ENCODE results near the gene PLEKHD1.

Gene PLEKHD1

DNA sequence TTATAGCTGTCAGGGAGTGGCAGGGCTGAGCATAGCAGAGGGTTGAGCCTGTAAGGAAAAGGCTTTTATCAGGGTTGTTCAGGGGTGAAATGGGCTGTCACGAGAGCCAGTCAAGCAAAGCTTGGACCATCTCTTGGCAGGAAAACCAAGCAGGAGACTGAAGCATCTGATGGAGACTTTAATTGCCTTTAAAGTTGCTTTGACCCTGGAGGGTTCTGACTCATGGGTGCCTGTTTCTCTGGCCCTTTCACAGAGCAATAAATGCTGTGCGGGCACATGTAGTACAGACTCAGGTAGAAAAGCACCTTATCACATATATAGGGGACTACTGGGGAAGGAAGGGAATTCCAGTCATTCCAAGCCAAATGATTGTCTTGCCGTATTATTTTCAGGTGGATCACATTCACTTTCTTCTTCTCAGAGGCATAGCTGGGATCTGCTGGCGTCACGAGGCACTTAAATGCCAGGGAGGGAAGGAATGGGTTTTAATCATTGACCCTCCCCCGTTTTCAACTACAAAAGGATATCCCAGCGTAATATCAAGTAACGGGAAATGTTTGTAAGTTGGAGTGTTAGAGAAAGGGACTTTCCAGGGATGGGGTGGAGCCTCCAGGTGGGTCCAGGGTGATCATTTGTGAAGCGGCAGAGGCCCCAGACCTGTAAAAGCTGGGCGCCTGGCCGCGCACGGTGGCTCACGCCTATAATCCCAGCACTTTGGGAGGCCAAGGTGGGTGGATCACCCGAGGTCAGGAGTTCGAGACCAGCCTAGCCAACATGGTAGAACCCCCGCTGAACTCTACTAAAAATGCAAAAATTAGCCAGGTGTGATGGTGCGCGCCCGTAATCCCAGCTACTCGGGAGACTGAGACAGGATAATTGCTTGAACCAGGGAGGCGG, 34.9 kb downstream of the PLEKHD1 start:
- no peak for DNase-seq

- DNase-seq, result no peak
These were observed 37.5 kb downstream of the PLEKHD1 start for GRCh38 chr14:69522026-69522425.

DNA sequence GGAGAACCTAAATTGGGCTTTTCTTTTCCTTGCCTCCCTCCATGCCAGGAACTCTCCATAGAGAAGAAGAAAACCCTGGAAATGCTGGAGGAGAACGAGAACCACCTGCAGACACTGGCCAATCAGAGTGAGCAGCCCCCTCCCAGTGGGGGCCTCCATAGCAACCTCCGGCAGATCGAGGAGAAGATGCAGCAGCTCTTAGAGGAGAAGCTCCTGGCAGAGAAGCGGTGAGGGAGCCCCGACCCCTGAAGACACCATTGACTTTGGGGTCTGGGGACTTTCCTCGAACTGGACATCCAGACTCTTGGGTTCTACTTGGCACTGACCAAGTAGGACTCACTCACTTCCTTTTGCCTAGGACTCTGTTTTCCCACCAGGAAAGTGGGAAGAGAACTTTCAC, 41.4 kb downstream of the PLEKHD1 start:
- no peak for DNase-seq

DNA sequence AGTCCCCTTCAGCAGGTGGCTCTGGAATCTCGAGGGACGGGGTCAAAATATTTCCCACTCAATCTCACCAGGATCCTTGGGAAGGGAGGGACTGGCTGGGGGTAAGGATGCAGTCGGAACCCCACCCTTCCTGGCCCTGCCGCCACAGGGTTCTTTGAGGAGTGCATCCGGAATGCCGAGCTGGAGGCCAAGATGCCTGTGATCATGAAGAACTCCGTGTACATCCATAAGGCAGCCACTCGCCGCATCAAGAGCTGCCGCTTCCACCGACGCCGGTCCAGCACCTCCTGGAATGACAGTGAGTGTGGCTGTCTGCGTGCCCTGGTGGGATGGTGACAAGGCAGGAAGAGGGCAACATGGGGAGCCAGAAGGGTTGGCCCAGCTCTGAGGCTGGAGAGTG, 43.1 kb downstream of the PLEKHD1 start:
- DNase-seq, result no peak

- no peak for DNase-seq
These were observed 43.6 kb downstream of the PLEKHD1 start for GRCh38 chr14:69528143-69528542.

GRCh38 chr14:69528930-69529329, 44.4 kb downstream of the PLEKHD1 start:
- no peak for DNase-seq

- DNase-seq, result no peak
These were observed 45.0 kb downstream of the PLEKHD1 start for GRCh38 chr14:69529563-69529962.

DNA sequence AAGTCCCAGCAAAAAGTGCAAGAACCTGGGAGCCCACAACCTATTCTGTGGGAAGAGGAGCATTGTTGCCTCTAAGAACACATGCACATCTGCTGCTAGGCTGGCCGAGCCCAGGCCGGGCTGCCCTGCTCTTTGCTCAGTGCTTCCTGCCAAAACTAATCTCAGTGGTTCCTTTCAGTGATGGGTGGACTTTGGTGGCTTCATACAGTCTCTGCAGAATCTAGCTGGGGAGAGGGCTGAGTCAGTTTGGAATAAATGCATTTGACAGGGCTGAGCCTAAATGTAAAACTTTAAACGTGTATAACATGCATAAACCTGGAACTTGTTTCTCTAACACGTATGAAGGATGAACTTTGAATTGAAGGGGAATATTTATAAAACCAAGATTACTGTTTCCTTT, 45.6 kb downstream of the PLEKHD1 start:
- no peak for DNase-seq

DNA sequence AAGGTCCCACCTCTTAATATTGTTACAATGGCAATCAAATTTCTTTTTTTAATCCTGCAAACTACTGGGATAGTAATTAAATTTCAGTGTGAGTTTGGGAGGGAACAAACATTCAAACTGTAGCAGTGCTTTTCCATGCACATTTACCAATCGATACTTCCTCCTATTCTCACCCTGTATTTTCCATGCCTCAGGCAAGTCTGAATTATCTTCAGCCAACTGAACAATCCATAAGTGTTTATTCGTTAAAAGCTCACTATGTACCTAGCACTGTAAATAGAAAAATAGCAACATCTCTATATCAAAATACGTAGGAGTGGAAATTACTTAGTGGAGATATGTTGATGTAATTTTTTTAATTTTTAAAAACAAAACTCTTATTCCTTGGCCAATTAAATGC, 46.6 kb downstream of the PLEKHD1 start:
- no peak for DNase-seq

- no peak for DNase-seq
These were observed 48.2 kb downstream of the PLEKHD1 start for GRCh38 chr14:69532561-69533340.

DNA sequence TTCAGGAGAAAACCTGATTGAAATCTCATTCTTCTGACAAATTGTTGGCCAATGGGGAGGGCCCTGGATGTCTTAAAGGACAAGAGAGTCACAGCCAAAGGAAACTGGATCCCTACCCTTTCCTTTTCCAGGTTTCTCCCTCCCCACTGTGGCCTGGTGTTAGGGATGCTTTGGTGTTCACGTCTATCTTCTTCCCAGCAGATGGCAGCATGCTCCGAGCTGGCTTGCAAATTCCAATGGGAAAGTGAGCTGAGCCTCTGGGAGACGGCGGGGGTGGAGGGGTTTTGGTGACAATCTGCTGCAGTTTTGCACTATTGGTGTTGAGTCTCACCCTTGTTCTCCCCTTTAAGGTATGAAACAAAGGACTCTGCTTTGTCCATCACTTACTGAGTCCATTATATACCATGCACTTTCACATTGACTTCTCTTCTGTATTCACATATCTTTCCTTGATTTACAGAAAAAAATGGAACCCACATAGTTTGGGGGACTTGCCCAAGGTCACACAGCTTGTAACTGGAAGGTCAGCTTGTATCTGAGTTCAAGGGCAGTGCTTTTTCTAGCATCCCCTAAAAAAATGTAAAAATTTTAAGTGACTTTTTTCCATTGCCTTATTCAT, 50.8 kb downstream of the PLEKHD1 start:
- DNase-seq, result no peak

GRCh38 chr14:69536971-69537370, 52.4 kb downstream of the PLEKHD1 start:
- DNase-seq, result no peak

- DNase-seq, result no peak
These were observed 53.4 kb downstream of the PLEKHD1 start for GRCh38 chr14:69537900-69538299.

GRCh38 chr14:69538766-69539165, 54.2 kb downstream of the PLEKHD1 start:
- no peak for DNase-seq

GRCh38 chr14:69539631-69540410, 55.3 kb downstream of the PLEKHD1 start:
- DNase-seq, result no peak

GRCh38 chr14:69540654-69541335, 56.3 kb downstream of the PLEKHD1 start:
- DNase-seq, result no peak

- no peak for DNase-seq
These were observed 57.8 kb downstream of the PLEKHD1 start for GRCh38 chr14:69542311-69542710.

GRCh38 chr14:69543341-69544115, 59.0 kb downstream of the PLEKHD1 start:
- DNase-seq, result peak in 1 of 2 experiments; percentile 13

- peak in 1 of 2 experiments; percentile 27 for DNase-seq
These were observed 63.3 kb downstream of the PLEKHD1 start for GRCh38 chr14:69547701-69548348.

DNA sequence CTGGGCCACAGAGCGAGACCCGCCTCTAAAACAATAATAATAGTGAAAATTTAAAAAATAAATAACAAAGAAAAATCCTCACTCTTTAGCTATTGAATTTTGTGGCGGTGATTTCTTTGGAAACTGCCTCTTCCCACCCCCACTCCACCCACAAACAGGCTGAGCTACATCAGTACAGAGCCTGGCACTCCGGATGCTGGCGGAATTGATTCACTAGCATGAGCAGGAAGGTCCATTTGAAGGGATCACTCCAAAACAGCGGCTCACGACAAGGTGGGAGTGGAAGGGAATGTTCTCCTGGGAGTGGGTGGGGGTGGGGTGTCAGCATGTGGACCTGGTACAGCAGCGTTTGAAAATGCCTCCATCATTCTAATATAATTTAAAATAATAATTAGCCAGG, 64.0 kb downstream of the PLEKHD1 start:
- no peak for DNase-seq

- no peak for DNase-seq
These were observed 67.0 kb downstream of the PLEKHD1 start for GRCh38 chr14:69551511-69551910.
